Esophagus squamous epithelium (tissue), 5 donors: Measurements from ENCODE around the gene SCAF8. TPM values are rescaled to one million over a fixed set of nuclear protein-coding genes. Genes with fewer than 3 reads are reported as not detected.
"Not testable (repeated sequence)": the region's sequence is repeated elsewhere in the genome, so short reads cannot be mapped to it uniquely, and the experiment has no call there.

Experiments
- DNase-seq: peaks from one replicate; lab custom pipeline; 2025; lab: John Stamatoyannopoulos, UW
- H3K27ac ChIP-seq, 4 donors: fragments of 200-600 bp; sonication (generic); one replicate each; pipeline ENCODE4 v1.5.1; 2016 to 2019; ENCODE audit warnings: mild to moderate bottlenecking in 1 of 4
- H3K27me3 ChIP-seq, 4 donors: fragments of 200-600 bp; sonication (generic); 1 replicate in 3 of 4; 2 replicates in 1 of 4; pipeline versions ENCODE4 v1.5.1 to v1.6.0; 2017 to 2021; ENCODE audit warnings: antibody characterized with exemption in 1 of 4
- H3K36me3 ChIP-seq, 3 donors: fragments of 200-600 bp; sonication (generic); one replicate each; pipeline ENCODE4 v1.5.1; 2016 to 2019
- H3K4me1 ChIP-seq, 3 donors: fragments of 200-600 bp; sonication (generic); one replicate each; pipeline ENCODE4 v1.5.1; 2017 to 2019
- H3K4me3 ChIP-seq, 4 donors: fragments of 200-600 bp; sonication (generic); 1 replicate in 3 of 4; 2 replicates in 1 of 4; pipeline ENCODE4 v1.5.1; 2016 to 2019; ENCODE audit warnings: mild to moderate bottlenecking in 2 of 4, moderate library complexity in 1 of 4
- H3K9me3 ChIP-seq, 3 donors: fragments of 200-600 bp; sonication (generic); one replicate each; pipeline ENCODE4 v1.5.1; 2016 to 2019
- CTCF ChIP-seq, 6 experiments: fragments of 450-650 bp in 4 of 6; fragments of 200-600 bp in 2 of 6; sonication (generic) in 2 of 6; IDR thresholded peaks; one replicate each; pipeline ENCODE4 v1.5.1; 2016 to 2019; ENCODE audit warnings: antibody characterized with exemption in 6 of 6, mild to moderate bottlenecking in 4 of 6, moderate library complexity in 4 of 6
- POLR2A ChIP-seq, 4 donors: fragments of 450-650 bp; IDR thresholded peaks; one replicate each; pipeline ENCODE4 v1.6.1; 2017; ENCODE audit warnings: antibody characterized with exemption in 4 of 4, mild to moderate bottlenecking in 4 of 4, moderate library complexity in 3 of 4
- WGBS, 2 donors: methylation state at CpG; one replicate each; pipeline ENCODE4 v1.1.5; 2018; 5-methylcytosine and 5-hydroxymethylcytosine counted together
- intact Hi-C: fragments of 100-400 bp; cut with DNase I; formaldehyde crosslinking; loops from one replicate; pipeline ENCODE4 v1.15.0; 2022
- total RNA-seq, 4 donors: library from RNA; depleted of rRNA; stranded (reverse); fragments of >200 nt; gene quantifications; one replicate each; pipeline ENCODE4 v1.1.0, GENCODE V29; 2016
- donor health status: DM: yes; HTN: yes; CAD: no.

SCAF8 gene
- total RNA-seq, 4 donors from 2014 or later = 14.8 to 31.3 (median 20.5) TPM

- Histone ChIP-seq H3K4me1 (peaks cover 11 to 83% (median 44%) of the 10 kb centered on the region in 3 donors), H3K4me3 (no peak overlapping the region), H3K27me3 (no peaks in the 10 kb centered on the region), H3K27ac (no peak overlapping the region), H3K36me3 (peaks cover 0 to 6% (median 4%) of the 10 kb centered on the region in 3 donors), H3K9me3 (no peaks in the 10 kb centered on the region)
- intact Hi-C loops = loop anchor here (10.0 kb wide), 1 partner anchor 68 kb away; no protein-coding TSS in a partner anchor
- no peak for DNase-seq
- TF ChIP-seq CTCF (IDR thresholded peaks at IDR 0.05) (no peak), POLR2A (IDR thresholded peaks at IDR 0.05) (no peak)
- 59 to 66% methylated on average over 4 of the region's 4 CpGs for WGBS, 2 donors
Observed at GRCh38 chr6:154736618-154737259, 3.5 kb downstream of the SCAF8 start.

GRCh38 chr6:154737424-154737823 is 4.2 kb downstream of the SCAF8 start:
- intact Hi-C loops = loop anchor here (10.0 kb wide), 1 partner anchor 67 kb away; no protein-coding TSS in a partner anchor
- 84 to 88% methylated on average over 9 of the region's 9 CpGs for WGBS, 2 donors
- TF ChIP-seq POLR2A (IDR thresholded peaks at IDR 0.05) (no peak), CTCF (IDR thresholded peaks at IDR 0.05) (no peak)
- H3K27ac ChIP-seq = no peak overlapping the region
- DNase-seq = no peak
- H3K4me3 ChIP-seq = no peak overlapping the region
- H3K4me1 ChIP-seq = peaks cover 7 to 82% (median 41%) of the 10 kb centered on the region in 3 donors
- peaks cover 0 to 9% (median 4%) of the 10 kb centered on the region in 3 donors for H3K36me3 ChIP-seq
- no peaks in the 10 kb centered on the region for H3K9me3 ChIP-seq
- H3K27me3 ChIP-seq = no peaks in the 10 kb centered on the region

GRCh38 chr6:154738551-154738961 is 5.3 kb downstream of the SCAF8 start:
- 48 to 63% methylated on average over 3 of the region's 3 CpGs for WGBS, 2 donors

GRCh38 chr6:154740658-154741057 is 7.4 kb downstream of the SCAF8 start:
- intact Hi-C loops = no loop called here
- Histone ChIP-seq H3K27me3 (no peaks in the 10 kb centered on the region), H3K4me3 (no peak overlapping the region), H3K4me1 (peaks cover 0 to 91% (median 26%) of the 10 kb centered on the region in 3 donors), H3K9me3 (no peaks in the 10 kb centered on the region), H3K27ac (no peak overlapping the region), H3K36me3 (peaks cover 0 to 9% (median 2%) of the 10 kb centered on the region in 3 donors)
- DNase-seq = no peak
- 86 to 90% methylated on average over 4 to 5 of the region's 5 CpGs for WGBS, 2 donors
- no peak for TF ChIP-seq POLR2A (IDR thresholded peaks at IDR 0.05)
- TF ChIP-seq CTCF (IDR thresholded peaks at IDR 0.05) = no peak

More at GRCh38 chr6:154738551-154738961, 5.3 kb downstream of the SCAF8 start:
- no peak for DNase-seq
- H3K9me3 ChIP-seq = no peaks in the 10 kb centered on the region
- H3K27me3 ChIP-seq = no peaks in the 10 kb centered on the region
- intact Hi-C loops = loop anchor here (10.0 kb wide), 1 partner anchor 66 kb away; no protein-coding TSS in a partner anchor
- TF ChIP-seq CTCF (IDR thresholded peaks at IDR 0.05) (no peak), POLR2A (IDR thresholded peaks at IDR 0.05) (no peak)
- H3K4me3 ChIP-seq = no peak overlapping the region
- H3K4me1 ChIP-seq = peaks cover 5 to 90% (median 39%) of the 10 kb centered on the region in 3 donors
- peaks cover 0 to 9% (median 4%) of the 10 kb centered on the region in 3 donors for H3K36me3 ChIP-seq
- H3K27ac ChIP-seq = no peak overlapping the region

- H3K36me3 ChIP-seq = peaks cover 0 to 9% (median 0%) of the 10 kb centered on the region in 3 donors
- no peak overlapping the region for H3K4me3 ChIP-seq
- H3K27me3 ChIP-seq = no peaks in the 10 kb centered on the region
- H3K4me1 ChIP-seq = peaks cover 3 to 86% (median 12%) of the 10 kb centered on the region in 3 donors
- no peak for DNase-seq
- no peak overlapping the region for H3K27ac ChIP-seq
- 79 to 89% methylated on average over 4 of the region's 4 CpGs for WGBS, 2 donors
- TF ChIP-seq CTCF (IDR thresholded peaks at IDR 0.05) = no peak
- no peak for TF ChIP-seq POLR2A (IDR thresholded peaks at IDR 0.05)
- intact Hi-C loops = no loop called here
- H3K9me3 ChIP-seq = no peaks in the 10 kb centered on the region
Observed at GRCh38 chr6:154742891-154743290, 9.7 kb downstream of the SCAF8 start.

GRCh38 chr6:154744029-154744745 is 11.0 kb downstream of the SCAF8 start:
- H3K27ac ChIP-seq, intact Hi-C loops, DNase-seq, H3K36me3 ChIP-seq, H3K9me3 ChIP-seq, H3K27me3 ChIP-seq, H3K4me3 ChIP-seq: not testable (repeated sequence)
- WGBS, 2 donors = 89 to 92% methylated on average over 7 of the region's 7 CpGs
- H3K4me1 ChIP-seq = peaks cover 3 to 80% (median 8%) of the 10 kb centered on the region in 3 donors
